K562 (cell line): ENCODE data around the gene TMEM135.

Experiments used
- CHD2 ChIP-seq: IDR thresholded peaks from 2 replicates; pipeline ENCODE4 v1.6.1; 2011; ENCODE audit warnings: low read depth, low read length
- TF ChIP-seq, protein P1 (sequence below): sonication (generic); formaldehyde crosslinking; IDR thresholded peaks from 2 replicates; pipeline ENCODE4 v1.8.1; 2022; ENCODE audit warnings: missing genetic modification reagents

DNA sequence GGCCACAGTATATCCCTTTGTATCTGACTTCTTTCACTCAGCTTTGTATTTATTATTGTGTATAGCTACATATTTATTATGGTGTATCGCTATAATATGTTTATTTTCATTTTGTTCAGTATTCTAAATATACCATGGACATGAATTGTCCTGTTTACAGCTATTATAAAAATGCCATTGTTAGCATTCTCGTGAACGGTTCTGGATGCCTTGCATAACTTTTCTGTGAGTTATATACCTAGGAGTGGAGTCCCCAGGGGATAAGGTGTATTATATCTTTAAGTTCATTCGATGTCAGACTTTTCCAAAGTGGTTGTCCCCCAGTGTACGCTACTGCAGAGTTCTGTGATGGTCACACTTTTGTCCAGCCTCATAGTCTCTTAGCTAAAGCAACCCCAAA is 301.7 kb downstream of the TMEM135 start:
- TF ChIP-seq CHD2: no peak
- TF ChIP-seq, protein P1, sequence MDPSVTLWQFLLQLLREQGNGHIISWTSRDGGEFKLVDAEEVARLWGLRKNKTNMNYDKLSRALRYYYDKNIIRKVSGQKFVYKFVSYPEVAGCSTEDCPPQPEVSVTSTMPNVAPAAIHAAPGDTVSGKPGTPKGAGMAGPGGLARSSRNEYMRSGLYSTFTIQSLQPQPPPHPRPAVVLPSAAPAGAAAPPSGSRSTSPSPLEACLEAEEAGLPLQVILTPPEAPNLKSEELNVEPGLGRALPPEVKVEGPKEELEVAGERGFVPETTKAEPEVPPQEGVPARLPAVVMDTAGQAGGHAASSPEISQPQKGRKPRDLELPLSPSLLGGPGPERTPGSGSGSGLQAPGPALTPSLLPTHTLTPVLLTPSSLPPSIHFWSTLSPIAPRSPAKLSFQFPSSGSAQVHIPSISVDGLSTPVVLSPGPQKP (CRISPR knock-in tag): no peak
